Myocyte (in vitro differentiated cells): ENCODE data around the gene HOXB1. TPM values are rescaled to one million over a fixed set of nuclear protein-coding genes. Genes with fewer than 3 reads are reported as not detected.

ENCODE experiments used
- DNase-seq: peaks from one replicate; pipeline ENCODE4 v3.0.0-alpha.2; 2012; ENCODE audit warnings: low read depth
- total RNA-seq: library from RNA; depleted of rRNA; stranded (reverse); fragments of >200 nt; gene quantifications from 2 replicates; pipeline ENCODE4 v1.2.3, GENCODE V29; 2014

HOXB1 gene
- total RNA-seq, 1 donor from 2014 or later = not detected

GRCh38 chr17:48555258-48556228 lies 24.7 kb upstream of the HOXB1 start:
- peak; percentile 42 for DNase-seq

- no peak for DNase-seq
These were observed 23.8 kb upstream of the HOXB1 start for GRCh38 chr17:48554412-48555257.

GRCh38 chr17:48553826-48554225 lies 23.0 kb upstream of the HOXB1 start:
- DNase-seq = no peak

- no peak for DNase-seq
These were observed 22.4 kb upstream of the HOXB1 start for GRCh38 chr17:48553190-48553547.

GRCh38 chr17:48552466-48553189 lies 21.8 kb upstream of the HOXB1 start:
- no peak for DNase-seq

GRCh38 chr17:48551596-48552465 lies 21.0 kb upstream of the HOXB1 start:
- DNase-seq = no peak

- no peak for DNase-seq
These were observed 20.4 kb upstream of the HOXB1 start for GRCh38 chr17:48551214-48551555.

GRCh38 chr17:48550502-48551213 lies 19.8 kb upstream of the HOXB1 start:
- no peak for DNase-seq

GRCh38 chr17:48549914-48550501 lies 19.2 kb upstream of the HOXB1 start:
- DNase-seq = no peak

- no peak for DNase-seq
These were observed 18.4 kb upstream of the HOXB1 start for GRCh38 chr17:48549281-48549630.

- DNase-seq = no peak
These were observed 17.9 kb upstream of the HOXB1 start for GRCh38 chr17:48548523-48549280.

GRCh38 chr17:48547808-48548522 lies 17.2 kb upstream of the HOXB1 start:
- no peak for DNase-seq

- DNase-seq = no peak
These were observed 16.4 kb upstream of the HOXB1 start for GRCh38 chr17:48546924-48547807.

- DNase-seq = peak; percentile 53
These were observed 15.5 kb upstream of the HOXB1 start for GRCh38 chr17:48546137-48546923.

GRCh38 chr17:48545539-48545938 lies 14.7 kb upstream of the HOXB1 start:
- DNase-seq = no peak

- DNase-seq = peak; percentile 75
These were observed 14.2 kb upstream of the HOXB1 start, which contains the start of gene HOXB2 for GRCh38 chr17:48545022-48545375. HOXB2 (minus strand) TSS chr17:48545109; CDS start chr17:48544911, 198 bp downstream.
